Activated CD4-positive, alpha-beta T cell treated with anti-CD3 and anti-CD28 coated beads for 1 hour (primary cell): ENCODE measurements around the gene ANKS1B.
"Not testable (repeated sequence)": the region's sequence is repeated elsewhere in the genome, so short reads cannot be mapped to it uniquely, and the experiment has no call there.

Source experiments
- DNase-seq: peaks from one replicate; pipeline ENCODE4 v3.0.0-alpha.2; 2020

The ANKS1B gene

DNA sequence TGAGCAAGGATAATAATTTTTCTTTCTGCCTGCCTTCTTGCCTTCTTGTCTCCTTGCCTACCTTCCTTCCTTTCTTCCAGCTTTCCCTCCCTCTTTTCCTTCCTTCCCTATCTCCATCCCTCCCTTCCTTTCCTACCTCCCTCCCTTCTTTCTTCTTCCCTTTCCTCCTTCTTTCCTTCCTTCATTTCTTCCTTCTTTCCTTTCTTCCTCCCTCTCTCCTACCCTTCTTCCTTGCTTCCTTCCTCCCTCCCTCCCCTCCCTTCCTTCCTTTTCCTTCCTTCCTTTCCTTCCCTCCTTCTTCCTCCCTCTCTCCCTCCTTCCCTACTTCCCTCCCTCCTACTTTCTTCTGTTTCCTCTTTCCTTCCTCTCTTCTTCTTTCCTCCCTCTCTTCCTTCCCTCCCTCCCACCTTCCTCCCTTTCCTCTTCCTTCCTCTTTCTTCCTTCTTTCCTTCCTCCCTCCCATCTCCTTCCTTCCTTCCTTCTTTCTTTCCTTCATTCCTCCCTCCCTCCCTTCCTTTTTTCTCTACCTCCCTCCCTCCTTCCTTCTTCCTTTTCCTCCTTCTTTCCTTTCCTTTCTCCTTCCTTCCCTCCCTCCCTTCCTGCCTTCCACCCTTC lies 1009.9 kb downstream of the ANKS1B start:
- DNase-seq, result no peak

DNA sequence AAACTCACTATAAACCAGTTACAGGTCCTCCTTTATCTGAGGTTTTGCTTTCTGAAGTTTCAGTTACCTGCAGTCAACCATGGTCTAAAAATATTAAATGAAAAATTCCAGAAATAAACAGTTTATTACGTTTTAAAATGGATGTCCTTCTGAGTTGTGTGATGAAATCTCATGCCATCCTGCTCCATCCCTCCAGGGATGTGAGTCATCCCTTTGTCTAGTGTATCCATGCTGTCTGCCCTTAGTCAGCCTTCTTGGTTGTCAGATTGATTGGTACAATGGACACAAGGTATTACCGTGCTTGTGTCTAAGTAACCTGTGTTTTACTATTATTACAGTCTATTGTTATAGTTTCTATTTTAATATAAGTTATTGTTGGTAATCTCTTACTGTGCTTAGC lies 1011.3 kb downstream of the ANKS1B start:
- no peak for DNase-seq

DNA sequence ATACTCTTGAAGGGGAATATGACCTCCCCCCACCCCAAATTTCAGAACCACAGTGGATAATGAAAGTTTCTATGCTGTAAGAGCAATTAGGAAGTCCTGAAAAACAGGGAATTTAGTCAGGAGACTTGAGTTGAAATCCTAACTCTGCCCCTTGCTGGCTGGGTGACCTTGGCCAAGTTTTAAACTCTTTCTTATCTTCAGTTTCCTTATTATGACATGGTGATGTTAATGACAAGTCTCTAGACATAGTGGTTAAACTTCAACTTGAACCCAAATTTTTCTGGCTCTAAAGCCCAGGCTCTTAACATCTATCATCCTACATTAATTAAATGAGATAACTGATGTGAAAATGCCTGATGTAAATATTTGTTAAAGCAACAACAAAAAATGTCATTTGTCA lies 1013.8 kb downstream of the ANKS1B start:
- DNase-seq, result no peak

DNA sequence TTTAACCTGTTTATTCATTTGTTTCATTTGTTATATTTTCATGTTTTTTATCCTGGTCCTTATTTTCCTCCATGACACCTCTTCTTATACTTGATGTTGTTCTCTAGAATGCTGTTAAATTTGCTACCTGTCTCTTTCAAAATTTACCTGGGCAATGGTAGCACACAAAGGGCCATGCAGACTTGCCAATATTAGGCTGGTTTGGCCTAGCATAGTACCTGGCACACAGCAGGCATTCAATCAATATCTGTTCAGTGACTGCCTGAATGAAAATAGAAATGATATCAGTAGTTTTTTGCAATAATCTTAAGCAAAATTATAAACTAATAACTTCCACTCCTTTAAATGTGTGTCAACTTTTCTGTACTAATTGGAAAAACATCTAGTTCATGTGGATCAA lies 1014.5 kb downstream of the ANKS1B start:
- DNase-seq, result no peak

DNA sequence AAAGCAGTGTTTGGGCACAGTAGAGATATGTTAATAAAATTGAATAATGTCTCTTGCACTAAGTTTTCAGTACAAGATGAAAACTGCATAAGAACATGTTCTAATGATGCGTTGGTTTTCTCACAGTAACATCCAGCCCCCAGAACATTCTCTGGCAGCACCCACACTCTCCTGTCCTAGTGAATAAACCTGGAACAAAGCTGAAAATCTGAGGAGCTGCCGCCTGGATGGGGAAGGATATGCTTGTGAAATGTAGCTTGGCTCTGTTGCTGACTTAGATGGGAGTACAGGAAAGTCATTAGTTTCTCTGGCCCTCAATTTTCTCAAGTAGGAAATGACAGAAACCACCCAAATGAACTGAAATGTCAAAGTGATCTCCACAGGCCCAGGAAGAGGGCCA lies 1015.8 kb downstream of the ANKS1B start:
- DNase-seq, result no peak

DNA sequence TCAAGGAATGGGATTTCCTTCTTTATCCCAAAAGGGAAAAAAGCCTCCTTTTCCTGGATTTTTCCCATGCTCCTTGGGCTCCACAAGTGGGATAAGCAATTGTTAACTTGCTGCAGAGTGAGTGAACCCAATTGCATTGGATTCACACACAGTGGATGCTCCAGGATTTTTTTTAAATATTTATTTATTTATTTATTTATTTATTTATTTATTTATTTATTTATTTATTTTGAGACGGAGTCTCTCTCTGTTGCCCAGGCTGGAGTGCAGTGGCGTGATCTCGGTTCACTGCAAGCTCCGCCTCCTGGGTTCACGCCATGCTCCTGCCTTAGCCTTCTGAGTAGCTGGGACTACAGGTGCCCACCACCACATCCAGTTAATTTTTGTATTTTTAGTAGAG lies 1027.6 kb downstream of the ANKS1B start:
- DNase-seq, result not testable (repeated sequence)

DNA sequence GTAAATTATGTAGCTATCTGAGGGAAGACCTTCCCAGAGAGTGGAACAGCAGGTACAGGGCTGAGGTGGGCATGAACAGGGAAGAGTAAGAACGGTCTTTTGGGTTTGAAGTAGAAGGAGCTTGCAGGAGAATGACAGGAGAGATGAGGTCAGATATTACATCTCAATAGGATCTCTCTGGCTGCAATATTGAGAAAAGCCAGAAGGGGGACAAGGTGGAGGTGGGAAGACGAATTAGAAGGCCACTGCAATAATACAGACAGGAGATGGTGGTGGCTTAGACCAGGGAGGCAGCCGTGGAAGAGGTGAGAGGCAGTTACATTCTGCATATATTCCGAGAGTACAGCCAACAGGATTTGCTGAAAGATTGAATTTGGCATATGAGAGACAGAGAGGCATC lies 1029.5 kb downstream of the ANKS1B start:
- DNase-seq, result no peak

DNA sequence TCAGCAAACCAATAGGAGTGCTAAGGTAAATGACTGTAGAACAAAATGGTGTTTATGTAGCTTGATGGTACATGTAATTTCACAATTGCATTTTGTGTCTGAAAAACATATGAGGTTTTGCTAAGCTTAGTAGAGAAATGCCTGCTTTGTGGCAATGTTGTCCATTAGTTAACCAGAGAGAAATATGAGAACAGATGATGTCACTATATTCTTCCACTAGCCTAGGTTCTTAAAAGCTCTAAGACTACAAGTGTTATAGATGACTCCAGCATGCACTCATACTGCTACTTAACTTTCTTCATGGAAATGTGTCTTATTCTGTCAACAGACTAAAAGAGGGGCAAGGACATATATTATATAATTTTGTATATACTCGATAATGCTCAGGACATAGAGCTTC lies 1030.2 kb downstream of the ANKS1B start:
- DNase-seq, result no peak

DNA sequence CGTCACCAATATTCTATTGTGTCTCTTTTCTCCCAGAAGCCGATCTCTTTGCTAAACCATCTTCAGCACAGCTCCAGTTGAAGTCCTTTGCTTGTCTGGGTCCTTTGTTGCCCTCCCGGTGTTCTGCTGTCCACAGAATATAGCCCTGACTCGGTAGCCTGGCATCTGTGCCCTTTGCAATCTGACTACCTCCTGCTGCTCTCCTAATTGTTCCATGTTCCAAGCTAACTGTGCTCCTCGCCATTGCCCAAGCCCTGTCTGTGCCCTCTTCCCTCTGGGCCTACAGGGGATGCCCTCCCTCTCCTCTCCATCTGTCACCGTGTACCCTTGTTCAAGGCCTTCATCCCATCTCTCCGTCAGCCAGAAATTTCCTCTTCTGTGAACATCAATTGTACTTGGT lies 1033.3 kb downstream of the ANKS1B start:
- no peak for DNase-seq

DNA sequence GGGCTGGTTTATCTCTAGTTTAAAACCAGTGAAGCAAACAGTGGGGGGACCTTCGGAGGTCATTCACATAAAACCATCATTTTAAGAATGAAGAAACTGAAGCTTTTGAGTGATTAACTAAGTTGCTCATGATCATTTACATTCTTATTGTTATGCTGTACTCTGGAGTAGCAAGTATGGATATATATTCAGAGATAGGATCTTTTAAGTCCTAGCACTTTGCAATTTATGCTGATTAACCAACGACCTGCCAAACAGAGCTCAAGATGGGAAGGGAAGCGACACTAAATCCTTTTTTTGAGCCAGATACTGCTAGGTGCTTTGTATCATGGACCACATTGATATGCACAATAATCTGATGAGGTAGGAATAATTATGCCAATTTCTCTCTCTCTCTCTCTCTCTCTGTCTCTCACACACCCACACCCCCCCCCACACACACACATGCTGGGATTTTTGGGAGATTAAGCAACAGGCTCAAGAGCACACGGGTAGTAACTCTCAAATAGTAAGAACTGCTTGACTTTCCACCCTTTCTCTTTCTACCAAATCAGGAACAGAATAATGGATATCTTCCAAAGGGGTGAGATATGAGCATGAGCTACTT lies 1036.3 kb downstream of the ANKS1B start:
- DNase-seq, result no peak

DNA sequence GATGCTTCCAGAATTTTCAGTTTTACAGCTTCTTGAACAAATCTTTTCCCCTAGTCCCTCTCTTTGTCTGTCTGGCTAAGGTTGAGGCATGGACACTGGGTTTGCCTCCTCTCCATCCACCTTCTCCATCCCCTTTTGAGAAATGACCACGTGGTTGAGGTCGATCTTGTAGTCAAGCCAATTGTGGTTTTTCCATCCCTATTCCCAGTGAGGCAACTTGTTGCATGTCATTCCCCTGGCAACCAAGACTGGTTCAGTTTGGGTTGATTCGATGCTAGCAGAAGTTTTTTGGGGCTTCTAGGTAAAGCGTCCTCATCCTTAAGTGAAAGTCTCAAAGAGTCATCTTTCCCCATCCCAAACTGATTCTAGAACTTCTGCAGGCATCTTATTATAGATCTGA lies 1038.9 kb downstream of the ANKS1B start:
- DNase-seq, result no peak

DNA sequence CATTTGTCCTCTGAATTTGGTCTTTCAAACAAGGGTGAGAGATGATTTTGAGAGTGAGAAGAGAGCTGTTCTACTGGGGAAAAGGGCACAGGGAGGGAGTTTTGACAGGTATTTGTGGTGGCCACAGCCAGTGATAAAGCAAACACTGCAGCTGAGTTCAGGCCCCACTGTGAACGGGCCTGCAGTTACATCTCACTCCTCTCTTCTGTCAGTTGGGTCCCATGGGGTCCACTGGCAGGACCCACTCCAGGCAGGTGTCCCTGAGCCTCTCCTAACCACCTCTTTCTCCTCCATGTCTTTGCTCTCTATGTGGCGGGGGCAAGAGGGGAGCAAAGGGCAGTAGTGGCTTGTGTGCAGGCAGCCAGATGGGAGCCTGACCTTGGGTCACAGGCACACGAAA lies 1044.8 kb downstream of the ANKS1B start:
- DNase-seq, result no peak

DNA sequence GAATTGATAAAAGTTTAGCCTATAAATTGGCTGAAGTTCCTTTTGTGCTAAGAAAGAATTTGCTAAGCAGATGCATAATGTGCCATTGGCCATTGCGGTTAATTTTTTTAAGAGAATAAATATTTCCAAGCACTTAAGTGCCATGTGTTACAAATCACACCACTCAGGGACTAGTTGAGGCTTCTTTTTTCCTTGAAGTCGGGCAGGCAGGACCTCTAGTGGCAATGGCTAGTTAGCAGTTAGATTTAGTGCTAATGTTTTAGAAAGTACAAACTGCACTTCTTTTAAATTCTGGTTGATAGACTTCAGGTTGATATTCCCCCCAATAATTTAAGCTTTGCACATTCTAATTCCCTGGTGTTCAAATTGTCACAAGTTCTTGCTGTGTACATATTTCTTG lies 1045.4 kb downstream of the ANKS1B start:
- no peak for DNase-seq

DNA sequence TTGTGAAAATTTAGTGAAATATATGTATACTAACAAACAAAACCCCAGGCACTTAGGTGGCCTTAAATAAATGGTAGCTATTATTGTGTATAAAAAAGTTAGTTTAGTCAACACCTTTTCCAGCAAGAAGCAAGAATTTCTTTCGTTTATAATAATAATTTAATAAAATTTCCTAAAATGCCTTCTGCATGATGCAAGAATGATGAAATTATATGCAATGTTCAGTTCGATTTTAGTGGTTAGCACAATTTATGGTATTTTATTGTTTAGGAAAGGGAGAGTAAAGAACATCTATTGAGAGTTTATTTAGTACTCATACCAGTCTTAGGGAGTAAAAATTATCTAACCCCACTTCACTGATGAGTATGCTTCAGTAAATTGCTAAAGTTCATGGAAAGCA lies 1048.9 kb downstream of the ANKS1B start:
- DNase-seq, result no peak

DNA sequence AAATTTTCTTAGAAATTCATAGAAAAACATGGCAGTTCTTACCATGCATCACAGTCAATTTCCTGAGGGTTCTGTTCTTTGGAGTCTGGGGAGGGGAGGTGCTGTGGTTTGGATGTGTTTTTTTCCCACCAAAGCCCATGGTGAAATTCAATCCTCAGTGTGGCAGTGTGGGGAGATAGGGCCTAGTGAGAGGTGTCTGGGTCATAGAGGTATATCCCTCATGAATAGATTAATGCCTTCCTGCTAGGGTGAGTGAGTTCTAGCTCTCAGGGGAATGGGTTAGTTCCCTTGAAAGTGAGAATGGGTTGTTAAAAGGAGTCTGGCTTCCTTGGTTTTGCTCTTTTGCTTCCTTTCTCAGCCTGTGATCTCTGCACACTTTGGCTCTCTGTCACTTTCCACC lies 1061.9 kb downstream of the ANKS1B start:
- DNase-seq, result no peak

DNA sequence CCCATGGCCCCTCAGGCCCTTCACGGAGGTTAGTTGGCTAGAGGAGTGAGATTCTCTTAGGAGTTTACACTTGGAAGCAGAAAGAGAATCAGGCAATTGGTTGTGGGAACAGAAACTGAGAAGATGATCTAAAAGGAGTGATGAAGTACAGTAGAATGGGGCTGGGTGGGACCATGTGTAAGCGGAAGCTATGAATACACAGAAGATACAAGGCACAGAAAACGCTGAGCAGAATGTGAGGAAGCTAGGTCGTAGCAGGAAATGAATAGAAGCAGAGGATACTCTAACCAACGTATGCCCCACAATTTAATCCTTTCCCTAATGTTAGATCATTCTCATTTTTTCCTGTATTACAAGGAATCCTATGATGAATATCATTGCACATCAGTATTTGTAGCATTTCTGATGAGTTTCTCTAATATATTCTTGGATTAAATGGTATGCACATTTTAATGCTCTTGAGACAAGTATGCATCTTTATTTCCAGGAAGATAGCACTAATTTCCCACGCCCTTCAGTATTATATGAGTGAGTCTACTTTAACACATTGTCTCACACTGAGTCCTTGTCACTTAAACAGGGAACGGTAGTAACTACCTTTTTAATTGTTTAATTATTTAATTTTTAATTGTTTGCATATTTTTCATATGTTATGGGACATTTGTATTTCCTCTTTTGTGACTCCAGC lies 1066.4 kb downstream of the ANKS1B start:
- DNase-seq, result no peak

DNA sequence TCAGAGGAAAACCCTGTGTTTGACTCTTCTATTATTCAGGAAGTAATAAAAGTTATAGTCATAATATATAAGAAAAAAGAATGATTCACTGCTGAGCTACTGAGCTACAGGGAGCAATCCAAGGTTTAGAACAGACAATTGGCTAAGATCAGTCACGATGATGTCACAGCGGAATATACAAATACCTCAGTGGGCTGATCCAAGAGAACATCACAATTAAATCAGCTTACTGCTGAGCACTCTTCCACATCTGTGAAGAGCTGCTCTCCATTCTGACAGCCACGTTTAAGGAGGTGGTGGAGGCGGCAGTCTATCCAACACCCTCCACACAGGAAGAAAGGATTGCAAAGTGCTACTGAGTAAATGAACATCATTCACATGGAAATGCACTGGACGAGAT lies 1068.6 kb downstream of the ANKS1B start:
- DNase-seq, result no peak

DNA sequence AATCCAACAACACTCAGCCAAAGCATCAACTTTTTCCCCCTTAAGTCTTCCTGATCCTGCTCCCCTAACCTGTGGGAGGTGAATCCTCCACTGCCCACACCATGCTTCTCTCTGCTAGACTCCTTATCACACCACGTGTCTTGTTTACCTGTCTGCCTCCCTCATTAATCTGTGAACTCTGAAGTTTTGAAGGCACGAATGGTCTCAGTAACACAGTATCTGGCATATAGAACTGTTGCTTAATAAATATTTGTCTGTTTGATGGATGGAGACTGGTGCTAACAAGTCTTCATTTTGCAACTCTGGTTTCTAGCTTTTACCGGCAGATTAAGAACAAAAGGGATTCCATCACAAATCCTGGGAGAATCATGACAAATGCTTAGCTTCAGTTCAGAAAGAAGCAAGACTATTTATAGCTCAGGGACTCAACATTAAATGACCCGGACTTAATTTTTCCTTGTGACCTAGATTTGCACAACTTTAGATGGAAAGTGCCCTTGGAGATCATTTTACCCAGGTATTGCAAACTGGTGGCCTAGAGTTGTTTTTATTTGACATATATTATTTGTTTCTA lies 1072.2 kb downstream of the ANKS1B start:
- no peak for DNase-seq

DNA sequence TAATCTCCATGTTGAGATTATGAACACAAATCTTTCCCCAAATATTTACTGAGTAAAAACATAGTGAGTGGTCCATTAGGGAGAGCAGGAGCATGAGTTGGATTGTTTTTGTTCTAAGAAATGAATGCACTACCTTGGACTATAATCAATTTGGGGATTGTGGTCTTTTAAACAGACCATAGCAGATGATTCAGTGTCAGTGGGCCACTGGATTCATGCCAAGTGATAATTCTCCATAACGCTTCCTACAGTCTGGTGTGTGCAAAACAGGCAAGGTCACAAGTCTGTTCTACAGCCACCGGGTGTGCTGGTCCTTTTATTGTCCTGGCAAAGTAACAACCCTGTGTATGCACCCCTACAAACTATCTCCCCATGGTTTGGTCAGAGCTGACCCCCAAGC lies 1073.3 kb downstream of the ANKS1B start:
- DNase-seq, result no peak

DNA sequence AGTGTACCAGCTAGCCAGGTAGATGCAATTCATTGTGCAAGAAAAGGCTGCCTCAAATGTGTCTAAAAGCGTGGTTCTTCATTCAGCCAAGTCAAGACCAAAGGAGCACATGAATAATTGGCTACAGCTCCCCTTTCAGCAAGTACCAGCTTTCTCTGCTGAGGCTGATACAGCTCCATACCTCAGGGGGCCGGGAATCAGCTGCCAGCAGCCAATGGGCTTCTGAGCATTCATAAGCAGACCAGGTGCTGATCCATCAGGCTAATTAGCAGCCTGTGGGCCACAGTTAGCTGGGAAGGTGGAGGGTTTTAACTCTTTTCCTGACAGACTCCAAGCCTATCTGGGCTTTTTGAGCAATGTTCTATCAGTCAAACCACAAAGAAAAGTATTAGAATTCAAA lies 1075.0 kb downstream of the ANKS1B start:
- no peak for DNase-seq

DNA sequence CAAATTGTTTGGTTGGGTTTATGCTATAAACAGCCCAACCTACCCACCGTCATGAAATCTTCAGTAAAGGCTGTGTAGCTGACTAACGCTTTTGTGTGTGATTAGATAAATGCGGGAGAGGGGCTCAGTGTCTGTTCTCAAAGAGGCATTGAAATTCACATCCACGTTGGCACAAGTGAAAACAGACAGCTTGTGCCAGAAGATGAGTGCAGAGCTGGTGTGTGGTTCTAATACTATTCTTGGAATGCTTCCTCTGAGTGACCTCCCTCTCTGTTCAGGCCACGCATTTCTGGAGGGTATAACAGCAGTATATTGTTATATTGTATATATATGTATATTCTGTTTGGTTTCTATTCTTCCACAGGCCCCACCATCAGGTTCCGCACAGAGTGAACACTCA lies 1075.9 kb downstream of the ANKS1B start:
- DNase-seq, result no peak

DNA sequence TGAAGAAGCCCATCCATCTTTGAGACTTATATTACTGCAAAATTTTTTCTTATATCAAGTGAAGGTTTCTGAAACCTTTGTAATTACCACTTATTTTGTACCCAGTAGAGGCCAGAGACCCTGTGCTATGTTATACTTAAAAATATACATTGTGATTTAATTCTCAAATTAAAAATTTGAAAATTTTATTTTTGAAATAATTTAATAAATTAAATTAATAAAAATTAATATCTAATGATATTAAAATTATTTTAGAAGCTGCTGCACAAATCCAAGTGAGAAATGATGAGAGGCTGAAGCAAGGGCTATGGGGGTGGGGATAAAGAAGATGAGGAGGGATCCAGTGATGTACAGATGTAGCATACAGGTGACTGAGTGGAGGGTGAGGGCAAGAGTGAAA lies 1080.9 kb downstream of the ANKS1B start:
- DNase-seq, result no peak

DNA sequence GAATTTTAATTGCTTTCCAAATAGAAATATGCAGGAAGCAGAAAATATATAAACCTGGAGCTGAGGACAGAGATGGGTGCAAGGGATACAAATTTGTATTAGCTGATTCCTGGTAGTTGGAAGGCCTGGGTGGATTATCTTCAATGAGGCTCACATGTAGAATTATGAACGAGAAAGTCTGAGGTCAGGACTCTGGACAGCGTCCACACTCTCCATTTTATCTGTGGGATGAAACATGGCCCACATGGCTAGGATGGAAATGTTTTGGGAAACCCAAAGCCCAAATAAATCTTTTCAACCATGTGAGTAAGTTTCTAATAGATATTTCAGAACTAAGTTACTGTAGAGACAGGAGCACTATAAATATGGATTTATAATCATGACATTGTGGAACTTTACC lies 1083.5 kb downstream of the ANKS1B start:
- DNase-seq, result no peak

DNA sequence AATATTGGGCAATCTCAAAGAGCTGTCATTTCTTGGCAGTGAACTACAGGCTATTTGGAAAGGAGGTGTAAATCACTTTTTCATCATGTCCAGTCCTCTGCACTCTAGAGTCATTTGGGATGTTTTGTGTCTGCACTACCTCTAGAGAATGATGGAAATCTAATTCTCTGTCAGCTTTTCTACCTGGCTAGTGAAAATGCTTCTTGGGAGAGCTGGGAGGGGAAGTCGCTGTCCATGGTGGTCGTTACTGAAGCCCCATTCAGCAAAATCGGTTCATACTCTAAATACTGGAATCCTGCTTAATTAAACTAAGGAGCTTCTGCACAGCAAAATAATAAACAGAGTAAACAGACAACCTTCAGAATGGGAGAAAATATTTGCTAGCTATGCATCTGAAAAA lies 1087.8 kb downstream of the ANKS1B start:
- DNase-seq, result no peak
